SK-N-SH (cell line): ENCODE measurements around the gene LRRC8E. TPM values are rescaled to one million over a fixed set of nuclear protein-coding genes. Genes with fewer than 3 reads are reported as not detected.

ENCODE experiments used
- CTCF ChIA-PET: fragments of 300-600, 350-600 bp; formaldehyde crosslinking; extraction: SDS; loops from one replicate; lab custom pipeline; 2021; lab: Yijun Ruan, JAX
- POLR2A ChIA-PET: fragments of 350-600 bp; sonication (Branson Sonifier 250); formaldehyde crosslinking; extraction: SDS; loops from one replicate; lab custom pipeline; 2020; ENCODE audit warnings: antibody characterized with exemption, inconsistent platforms; lab: Yijun Ruan, JAX
- DNase-seq: peaks from one replicate; pipeline ENCODE4 v3.0.0; 2012
- H2AFZ ChIP-seq: fragments of 200-600 bp; sonication (generic); 2 replicates; pipeline ENCODE4 v1.8.1; 2016; ENCODE audit warnings: antibody characterized with exemption, mild to moderate bottlenecking, low read depth
- H3F3A ChIP-seq: fragments of 200-600 bp; sonication (generic); replicated peaks from 2 replicates; pipeline ENCODE3; 2016; ENCODE audit warnings: antibody characterized with exemption, mild to moderate bottlenecking; ENCODE audit not compliant: insufficient read depth
- H3K27ac ChIP-seq, 2 experiments: fragments of 200-500 bp in 1 of 2; fragments of 200-600 bp in 1 of 2; sonication (Bioruptor generic) in 1 of 2; sonication (generic), shearing (Covaris generic) in 1 of 2; 2 replicates each; pipeline versions ENCODE4 v1.5.1 to v1.6.1; 2014 to 2016; ENCODE audit warnings: low read depth in 2 of 2, inconsistent platforms in 1 of 2, low read length in 1 of 2, mild to moderate bottlenecking in 1 of 2, mixed read lengths in 1 of 2
- H3K27me3 ChIP-seq: fragments of 200-600 bp; sonication (generic), shearing (Covaris generic); 2 replicates; pipeline ENCODE4 v1.6.1; 2016; ENCODE audit warnings: mixed run types; ENCODE audit not compliant: insufficient read depth
- H3K36me3 ChIP-seq, 2 experiments: fragments of 200-500 bp in 1 of 2; fragments of 200-600 bp in 1 of 2; sonication (Bioruptor generic) in 1 of 2; sonication (generic) in 1 of 2; replicated peaks in 1 of 2; 2 replicates each; pipeline versions ENCODE3 to v1.5.1; 2014 to 2016; ENCODE audit warnings: low read length in 1 of 2, mild to moderate bottlenecking in 1 of 2; ENCODE audit not compliant: insufficient read depth in 2 of 2, control insufficient read depth in 1 of 2
- H3K4me1 ChIP-seq, 2 experiments: fragments of 200-500 bp in 1 of 2; fragments of 200-600 bp in 1 of 2; sonication (Bioruptor generic) in 1 of 2; sonication (generic), shearing (Covaris generic) in 1 of 2; 2 replicates each; pipeline versions ENCODE4 v1.5.1 to v1.6.1; 2014 to 2016; ENCODE audit warnings: low read depth in 1 of 2, low read length in 1 of 2, mixed run types in 1 of 2; ENCODE audit not compliant: insufficient read depth in 2 of 2, control insufficient read depth in 1 of 2
- H3K4me2 ChIP-seq: fragments of 200-600 bp; sonication (generic), shearing (Covaris generic); 2 replicates; pipeline ENCODE4 v1.6.1; 2017; ENCODE audit warnings: mixed run types
- H3K4me3 ChIP-seq, 2 experiments: fragments of 200-500 bp in 1 of 2; fragments of 200-600 bp in 1 of 2; sonication (Bioruptor generic) in 1 of 2; sonication (generic), shearing (Covaris generic) in 1 of 2; 2 replicates each; pipeline versions ENCODE4 v1.5.1 to v1.8.1; 2014 to 2016; ENCODE audit warnings: low read depth in 2 of 2, inconsistent platforms in 1 of 2, low read length in 1 of 2, mild to moderate bottlenecking in 1 of 2, mixed read lengths in 1 of 2, moderate library complexity in 1 of 2
- H3K79me2 ChIP-seq: fragments of 200-600 bp; sonication (generic); 2 replicates; pipeline ENCODE4 v1.8.1; 2017; ENCODE audit warnings: mild to moderate bottlenecking; ENCODE audit not compliant: insufficient read depth
- H3K9ac ChIP-seq: fragments of 200-600 bp; sonication (generic); 2 replicates; pipeline ENCODE4 v1.6.1; 2017; ENCODE audit warnings: mixed run types
- H3K9me2 ChIP-seq: fragments of 200-600 bp; sonication (generic); 2 replicates; pipeline ENCODE4 v1.6.1; 2017; ENCODE audit warnings: mixed run types
- H3K9me3 ChIP-seq: fragments of 200-600 bp; sonication (generic); 2 replicates; pipeline ENCODE4 v1.6.1; 2017; ENCODE audit warnings: mixed run types, mild to moderate bottlenecking, moderate library complexity
- H4K20me1 ChIP-seq: fragments of 200-600 bp; sonication (generic); 2 replicates; pipeline ENCODE4 v1.6.1; 2017; ENCODE audit warnings: mild to moderate bottlenecking, mixed run types; ENCODE audit not compliant: insufficient read depth
- JUND ChIP-seq: IDR thresholded peaks from 2 replicates; pipeline ENCODE4 v1.4.0; 2012
- MXI1 ChIP-seq: IDR thresholded peaks from 2 replicates; pipeline ENCODE4 v1.6.1; 2012; ENCODE audit warnings: mild to moderate bottlenecking, low read depth, low read length, improper control_type of control experiment
- RXRA ChIP-seq: IDR thresholded peaks from 2 replicates; pipeline ENCODE4 v1.4.0; 2012; ENCODE audit warnings: low read depth, mild to moderate bottlenecking, borderline replicate concordance
- TCF12 ChIP-seq: IDR thresholded peaks from 2 replicates; pipeline ENCODE4 v1.4.0; 2012
- WGBS: methylation state at CpG from one replicate; pipeline ENCODE4 v1.1.6; 2017; ENCODE audit warnings: low lambda C conversion rate; 5-methylcytosine and 5-hydroxymethylcytosine counted together
- polyA plus RNA-seq, 3 experiments: library from polyadenylated mRNA; depleted of rRNA; stranded (reverse); fragments of >200 nt; gene quantifications; 2 replicates each; pipeline ENCODE4 v1.2.3, GENCODE V29; 2012
- TF ChIP-seq, protein P1 (sequence below): IDR thresholded peaks from 2 replicates; pipeline ENCODE4; 2012
- TF ChIP-seq, protein P2 (sequence below): IDR thresholded peaks from 2 replicates; pipeline ENCODE4 v1.4.0; 2012; ENCODE audit warnings: low read depth, borderline replicate concordance
- TF ChIP-seq, protein P3 (sequence below): fragments of 150-350 bp; IDR thresholded peaks from 2 replicates; pipeline ENCODE4 v1.6.1; 2017; ENCODE audit warnings: antibody characterized with exemption, low read length, low read depth, borderline replicate concordance
- TF ChIP-seq, protein P4 (sequence below): fragments of 200-600 bp; sonication (generic); IDR thresholded peaks from 2 replicates; pipeline ENCODE4 v1.6.1; 2017; ENCODE audit warnings: antibody characterized with exemption, mild to moderate bottlenecking, moderate library complexity
- TF ChIP-seq, protein P5 (sequence below): IDR thresholded peaks from 2 replicates; pipeline ENCODE4 v1.4.0; 2012; ENCODE audit warnings: low read depth

The LRRC8E gene
- polyA plus RNA-seq, 1 of the 3 experiments (the other 2 are of a cell fraction) = 0.02 TPM

DNA sequence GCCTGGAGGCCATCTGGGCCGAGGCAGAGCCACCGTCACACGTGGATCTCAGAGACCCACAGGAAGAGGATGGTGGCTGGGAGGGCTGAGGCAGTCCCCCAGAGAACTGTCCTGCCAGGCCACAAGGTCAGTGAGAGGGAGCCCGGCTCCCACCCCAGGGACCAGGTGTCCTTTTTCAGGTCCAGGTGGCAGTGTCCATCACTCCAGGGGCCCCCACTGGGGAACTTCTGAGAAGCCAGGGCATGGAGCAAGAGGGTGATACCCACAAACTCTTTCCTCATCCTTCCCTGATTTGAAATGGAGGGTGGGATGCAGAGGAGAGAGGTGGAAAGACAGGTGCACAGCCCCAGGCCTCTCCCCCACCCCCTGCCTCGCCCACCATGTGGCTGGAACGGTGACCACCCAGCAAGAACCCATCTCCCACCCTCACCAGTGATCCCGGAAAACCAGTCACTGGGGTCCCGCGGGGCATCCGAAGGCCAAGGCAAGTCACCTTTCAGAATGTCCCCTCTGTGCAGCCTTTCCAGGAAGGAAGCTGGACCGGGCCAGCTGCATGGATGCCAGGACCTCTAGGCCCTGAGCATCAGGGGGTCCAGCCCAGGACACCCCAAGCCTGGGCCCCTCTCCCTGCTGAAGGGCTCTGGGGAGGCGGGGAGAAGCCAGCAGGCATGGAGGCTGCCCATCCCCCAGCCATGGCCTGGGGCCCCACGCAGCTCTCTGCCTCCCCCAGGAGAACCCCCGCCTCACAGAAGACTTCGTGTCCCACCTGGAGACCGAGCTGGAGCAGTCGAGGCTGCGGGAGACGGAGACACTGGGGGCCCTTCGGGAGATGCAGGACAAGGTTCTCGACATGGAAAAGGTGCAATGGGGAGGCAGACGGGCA is 28.2 kb upstream of the LRRC8E start:
- Histone ChIP-seq H3K9me3 (no peaks in the 10 kb centered on the region), H3K4me2 (no peak overlapping the region), H3K79me2 (no peaks in the 10 kb centered on the region), H3F3A (no peaks in the 10 kb centered on the region), H3K9ac (no peak overlapping the region), H2AFZ (no peak overlapping the region), H4K20me1 (no peaks in the 10 kb centered on the region), H3K9me2 (no peaks in the 10 kb centered on the region), H3K36me3 (no peaks in the 10 kb centered on the region), H3K4me3 (no peak overlapping the region), H3K27ac (no peak overlapping the region), H3K27me3 (no peaks in the 10 kb centered on the region), H3K4me1 (peaks cover 0 to 13% of the 10 kb centered on the region in 2 experiments; a peak in 1 of 4 replicates)
- ChIA-PET CTCF (interaction anchor here (1.6 kb wide), 1 partner anchor 84 kb away, joined by 5 read pairs; the partner anchor contains the start of gene TIMM44), POLR2A (no interaction called here)
- no peak for TF ChIP-seq RXRA
- TF ChIP-seq, protein P1, sequence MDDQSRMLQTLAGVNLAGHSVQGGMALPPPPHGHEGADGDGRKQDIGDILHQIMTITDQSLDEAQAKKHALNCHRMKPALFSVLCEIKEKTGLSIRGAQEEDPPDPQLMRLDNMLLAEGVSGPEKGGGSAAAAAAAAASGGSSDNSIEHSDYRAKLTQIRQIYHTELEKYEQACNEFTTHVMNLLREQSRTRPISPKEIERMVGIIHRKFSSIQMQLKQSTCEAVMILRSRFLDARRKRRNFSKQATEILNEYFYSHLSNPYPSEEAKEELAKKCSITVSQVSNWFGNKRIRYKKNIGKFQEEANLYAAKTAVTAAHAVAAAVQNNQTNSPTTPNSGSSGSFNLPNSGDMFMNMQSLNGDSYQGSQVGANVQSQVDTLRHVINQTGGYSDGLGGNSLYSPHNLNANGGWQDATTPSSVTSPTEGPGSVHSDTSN = no peak
- TF ChIP-seq TCF12 = no peak
- TF ChIP-seq, protein P2, sequence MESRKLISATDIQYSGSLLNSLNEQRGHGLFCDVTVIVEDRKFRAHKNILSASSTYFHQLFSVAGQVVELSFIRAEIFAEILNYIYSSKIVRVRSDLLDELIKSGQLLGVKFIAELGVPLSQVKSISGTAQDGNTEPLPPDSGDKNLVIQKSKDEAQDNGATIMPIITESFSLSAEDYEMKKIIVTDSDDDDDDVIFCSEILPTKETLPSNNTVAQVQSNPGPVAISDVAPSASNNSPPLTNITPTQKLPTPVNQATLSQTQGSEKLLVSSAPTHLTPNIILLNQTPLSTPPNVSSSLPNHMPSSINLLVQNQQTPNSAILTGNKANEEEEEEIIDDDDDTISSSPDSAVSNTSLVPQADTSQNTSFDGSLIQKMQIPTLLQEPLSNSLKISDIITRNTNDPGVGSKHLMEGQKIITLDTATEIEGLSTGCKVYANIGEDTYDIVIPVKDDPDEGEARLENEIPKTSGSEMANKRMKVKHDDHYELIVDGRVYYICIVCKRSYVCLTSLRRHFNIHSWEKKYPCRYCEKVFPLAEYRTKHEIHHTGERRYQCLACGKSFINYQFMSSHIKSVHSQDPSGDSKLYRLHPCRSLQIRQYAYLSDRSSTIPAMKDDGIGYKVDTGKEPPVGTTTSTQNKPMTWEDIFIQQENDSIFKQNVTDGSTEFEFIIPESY = no peak
- 88% methylated on average over 10 of the region's 22 CpGs for WGBS
- DNase-seq = no peak

DNA sequence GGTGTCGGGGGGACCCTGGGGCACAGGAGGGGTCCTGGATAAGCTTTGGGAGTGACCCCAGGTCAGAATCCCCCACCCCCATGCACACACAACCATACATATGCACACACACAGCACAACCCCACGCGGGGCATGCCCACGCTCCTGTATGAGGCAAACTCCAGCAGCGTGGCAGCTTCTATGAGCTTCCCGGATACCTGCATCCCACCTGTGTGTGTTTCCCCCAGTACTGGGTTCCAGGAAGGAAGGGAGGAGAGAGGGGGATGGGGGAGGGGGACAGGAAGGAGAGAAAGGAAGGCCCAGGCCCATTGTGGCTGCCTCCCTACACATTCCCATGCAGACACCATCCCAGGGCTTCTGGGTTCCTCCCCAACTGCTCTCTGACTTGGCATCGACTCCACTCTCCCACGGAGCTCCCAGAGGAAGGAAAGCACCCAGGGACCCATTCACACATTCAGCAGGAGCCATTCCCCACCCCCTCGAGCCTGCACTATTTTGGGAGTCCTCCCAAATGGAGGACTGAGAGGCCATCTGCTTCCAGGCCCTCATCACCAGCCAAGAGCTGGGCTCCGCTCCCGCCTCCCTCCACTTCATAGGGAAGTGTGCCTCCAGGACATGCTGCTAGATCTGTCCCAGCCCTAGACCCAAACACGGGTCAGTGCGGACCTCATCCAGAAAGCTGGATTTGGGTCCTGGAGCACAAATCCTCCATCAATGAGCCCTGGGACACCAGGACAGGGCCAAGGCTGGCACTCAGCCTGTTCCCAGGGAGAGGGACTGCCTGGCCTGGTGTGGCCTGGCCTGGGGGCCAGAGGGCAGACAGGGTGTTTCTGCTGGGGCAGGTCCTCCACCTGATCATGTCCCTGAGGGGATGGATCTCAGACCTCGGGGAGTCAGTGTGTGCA is 27.3 kb upstream of the LRRC8E start:
- Histone ChIP-seq H3K9ac (no peak overlapping the region), H3K79me2 (no peaks in the 10 kb centered on the region), H3K27me3 (no peaks in the 10 kb centered on the region), H3F3A (no peaks in the 10 kb centered on the region), H3K4me3 (no peak overlapping the region), H3K9me3 (no peaks in the 10 kb centered on the region), H3K4me1 (peaks cover 0 to 13% of the 10 kb centered on the region in 2 experiments; a peak in 1 of 4 replicates), H3K27ac (no peak overlapping the region; a peak in 1 of 4 replicates), H3K4me2 (no peak overlapping the region), H3K9me2 (no peaks in the 10 kb centered on the region), H3K36me3 (no peaks in the 10 kb centered on the region), H2AFZ (no peak overlapping the region), H4K20me1 (no peaks in the 10 kb centered on the region)
- ChIA-PET POLR2A (interaction anchor here (1.5 to 1.6 kb wide), 2 partner anchors 14 to 59 kb away, joined by 6 to 8 read pairs; partner anchors contain the start of gene SNAPC2), CTCF (interaction anchor here (0.6 to 3.1 kb wide), 9 partner anchors 8 to 70 kb away, joined by 3 to 41 read pairs (median 5); partner anchors contain the start of genes MAP2K7 and SNAPC2)
- TF ChIP-seq, protein P3, sequence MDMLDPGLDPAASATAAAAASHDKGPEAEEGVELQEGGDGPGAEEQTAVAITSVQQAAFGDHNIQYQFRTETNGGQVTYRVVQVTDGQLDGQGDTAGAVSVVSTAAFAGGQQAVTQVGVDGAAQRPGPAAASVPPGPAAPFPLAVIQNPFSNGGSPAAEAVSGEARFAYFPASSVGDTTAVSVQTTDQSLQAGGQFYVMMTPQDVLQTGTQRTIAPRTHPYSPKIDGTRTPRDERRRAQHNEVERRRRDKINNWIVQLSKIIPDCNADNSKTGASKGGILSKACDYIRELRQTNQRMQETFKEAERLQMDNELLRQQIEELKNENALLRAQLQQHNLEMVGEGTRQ = no peak
- no peak for TF ChIP-seq RXRA
- TF ChIP-seq, protein P4, sequence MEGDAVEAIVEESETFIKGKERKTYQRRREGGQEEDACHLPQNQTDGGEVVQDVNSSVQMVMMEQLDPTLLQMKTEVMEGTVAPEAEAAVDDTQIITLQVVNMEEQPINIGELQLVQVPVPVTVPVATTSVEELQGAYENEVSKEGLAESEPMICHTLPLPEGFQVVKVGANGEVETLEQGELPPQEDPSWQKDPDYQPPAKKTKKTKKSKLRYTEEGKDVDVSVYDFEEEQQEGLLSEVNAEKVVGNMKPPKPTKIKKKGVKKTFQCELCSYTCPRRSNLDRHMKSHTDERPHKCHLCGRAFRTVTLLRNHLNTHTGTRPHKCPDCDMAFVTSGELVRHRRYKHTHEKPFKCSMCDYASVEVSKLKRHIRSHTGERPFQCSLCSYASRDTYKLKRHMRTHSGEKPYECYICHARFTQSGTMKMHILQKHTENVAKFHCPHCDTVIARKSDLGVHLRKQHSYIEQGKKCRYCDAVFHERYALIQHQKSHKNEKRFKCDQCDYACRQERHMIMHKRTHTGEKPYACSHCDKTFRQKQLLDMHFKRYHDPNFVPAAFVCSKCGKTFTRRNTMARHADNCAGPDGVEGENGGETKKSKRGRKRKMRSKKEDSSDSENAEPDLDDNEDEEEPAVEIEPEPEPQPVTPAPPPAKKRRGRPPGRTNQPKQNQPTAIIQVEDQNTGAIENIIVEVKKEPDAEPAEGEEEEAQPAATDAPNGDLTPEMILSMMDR = no peak
- TF ChIP-seq MXI1 = no peak
- TF ChIP-seq, protein P2 = no peak
- no peak for TF ChIP-seq JUND
- TF ChIP-seq, protein P5, sequence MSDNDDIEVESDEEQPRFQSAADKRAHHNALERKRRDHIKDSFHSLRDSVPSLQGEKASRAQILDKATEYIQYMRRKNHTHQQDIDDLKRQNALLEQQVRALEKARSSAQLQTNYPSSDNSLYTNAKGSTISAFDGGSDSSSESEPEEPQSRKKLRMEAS = no peak
- DNase-seq = no peak
- WGBS = 84% methylated on average over 11 of the region's 14 CpGs
